GM10266 (cell line): Measurements from ENCODE around the gene ZFR2.

Source experiments
- DNase-seq: peaks from one replicate; pipeline ENCODE4 v3.0.0; 2012; ENCODE audit errors: extremely low spot score
- TF ChIP-seq, protein P1 (sequence below): IDR thresholded peaks from 2 replicates; pipeline ENCODE4 v1.5.1; 2012; ENCODE audit warnings: mild to moderate bottlenecking, low read depth; ENCODE audit not compliant: control insufficient read depth, insufficient read depth; ENCODE audit errors: missing control alignments

The ZFR2 gene

DNA sequence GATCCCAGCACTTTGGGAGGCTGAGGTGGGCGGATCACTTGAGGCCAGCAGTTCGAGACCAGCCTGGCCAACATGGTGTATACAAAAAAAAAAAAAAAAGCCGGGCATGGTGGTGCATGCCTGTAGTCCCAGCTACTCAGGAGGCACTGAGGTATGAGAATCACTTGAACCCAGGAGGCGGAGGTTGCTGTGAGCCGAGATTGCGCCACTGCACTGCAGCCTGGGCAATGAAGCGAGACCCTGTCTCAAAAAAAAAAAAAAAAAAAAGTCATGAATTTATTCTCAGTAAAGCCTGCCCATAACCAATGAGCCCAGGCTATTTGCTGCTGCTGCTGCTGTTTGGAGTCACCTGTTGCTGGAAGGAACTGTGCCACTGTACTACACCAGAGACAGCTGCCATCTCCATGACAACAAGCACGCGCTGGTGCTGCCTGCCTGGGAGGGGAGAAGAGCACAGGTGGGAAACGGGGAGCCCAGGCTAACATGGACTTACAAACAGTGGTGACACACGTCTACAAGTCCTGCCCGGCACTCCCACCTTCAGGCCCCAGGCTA lies 11.3 kb downstream of the ZFR2 start:
- TF ChIP-seq, protein P1, sequence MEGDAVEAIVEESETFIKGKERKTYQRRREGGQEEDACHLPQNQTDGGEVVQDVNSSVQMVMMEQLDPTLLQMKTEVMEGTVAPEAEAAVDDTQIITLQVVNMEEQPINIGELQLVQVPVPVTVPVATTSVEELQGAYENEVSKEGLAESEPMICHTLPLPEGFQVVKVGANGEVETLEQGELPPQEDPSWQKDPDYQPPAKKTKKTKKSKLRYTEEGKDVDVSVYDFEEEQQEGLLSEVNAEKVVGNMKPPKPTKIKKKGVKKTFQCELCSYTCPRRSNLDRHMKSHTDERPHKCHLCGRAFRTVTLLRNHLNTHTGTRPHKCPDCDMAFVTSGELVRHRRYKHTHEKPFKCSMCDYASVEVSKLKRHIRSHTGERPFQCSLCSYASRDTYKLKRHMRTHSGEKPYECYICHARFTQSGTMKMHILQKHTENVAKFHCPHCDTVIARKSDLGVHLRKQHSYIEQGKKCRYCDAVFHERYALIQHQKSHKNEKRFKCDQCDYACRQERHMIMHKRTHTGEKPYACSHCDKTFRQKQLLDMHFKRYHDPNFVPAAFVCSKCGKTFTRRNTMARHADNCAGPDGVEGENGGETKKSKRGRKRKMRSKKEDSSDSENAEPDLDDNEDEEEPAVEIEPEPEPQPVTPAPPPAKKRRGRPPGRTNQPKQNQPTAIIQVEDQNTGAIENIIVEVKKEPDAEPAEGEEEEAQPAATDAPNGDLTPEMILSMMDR: no peak
- DNase-seq: peak; percentile 84

DNA sequence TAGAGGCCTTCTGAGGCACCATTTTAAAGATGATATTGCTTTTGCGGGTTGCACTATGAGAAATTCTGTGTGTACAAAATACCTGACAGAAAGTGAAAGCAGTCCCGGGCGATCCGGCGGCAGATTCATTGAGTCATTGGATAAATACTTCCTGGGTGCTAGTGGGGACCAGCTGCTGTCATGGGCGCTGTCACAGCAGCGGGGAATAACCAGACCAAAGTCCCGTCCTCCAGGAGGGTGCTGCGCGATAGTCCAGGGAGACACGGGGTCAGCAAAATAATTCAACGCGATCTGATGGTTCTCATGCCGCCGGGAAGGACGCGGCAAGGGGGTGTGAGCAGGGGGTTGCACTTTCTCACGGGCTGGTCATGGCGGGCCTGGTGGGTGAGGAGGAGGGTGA lies 13.5 kb downstream of the ZFR2 start:
- TF ChIP-seq, protein P1: no peak
- DNase-seq: no peak

DNA sequence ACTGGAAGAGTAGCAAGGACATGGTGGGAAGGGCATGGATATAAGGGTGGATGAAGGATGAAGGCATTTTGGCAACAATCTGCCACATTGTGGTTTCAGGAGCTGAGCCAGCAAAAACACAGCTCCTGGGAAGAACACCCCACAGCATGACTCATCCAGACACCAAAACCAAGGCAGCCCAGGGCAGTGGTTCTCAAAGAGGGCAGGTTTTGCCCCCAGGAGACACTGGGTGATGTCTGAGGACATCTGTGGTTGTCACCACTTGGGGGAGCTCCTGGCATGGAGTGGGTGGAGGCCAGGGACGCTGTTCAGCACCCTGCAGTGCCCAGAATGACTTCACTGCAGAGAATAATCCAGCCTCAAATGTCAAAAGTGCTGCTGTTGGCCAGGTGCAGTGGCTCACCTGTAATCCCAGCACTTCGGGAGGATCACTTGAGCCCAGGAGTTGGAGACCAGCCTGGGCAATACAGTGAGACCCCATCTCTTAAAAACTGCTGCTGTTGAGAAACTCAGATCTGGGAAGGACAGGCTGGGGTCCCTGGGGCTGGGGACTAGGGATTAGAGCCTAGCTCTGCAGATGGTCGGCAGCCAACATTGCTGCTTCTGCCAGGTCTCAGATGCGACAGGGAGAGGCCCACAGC lies 16.1 kb downstream of the ZFR2 start:
- TF ChIP-seq, protein P1: peak; percentile 38
- DNase-seq: no peak

DNA sequence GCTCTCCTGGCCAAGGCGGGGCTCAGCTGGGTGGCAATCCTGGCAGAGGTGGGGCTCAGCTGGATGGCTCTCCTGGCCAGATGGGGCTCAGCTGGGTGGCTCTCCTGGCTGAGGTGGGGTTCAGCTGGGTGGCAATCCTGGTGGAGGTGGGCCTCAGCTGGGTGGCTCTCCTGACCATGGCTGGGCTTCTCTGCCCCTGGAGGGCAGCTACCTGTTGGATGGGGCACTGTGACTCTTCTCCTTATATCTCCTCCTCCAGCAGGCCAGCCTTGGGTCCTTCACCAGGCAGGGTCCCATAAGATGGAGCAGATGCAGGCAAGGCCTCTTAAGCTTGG lies 16.7 kb downstream of the ZFR2 start:
- no peak for DNase-seq
- TF ChIP-seq, protein P1: no peak

DNA sequence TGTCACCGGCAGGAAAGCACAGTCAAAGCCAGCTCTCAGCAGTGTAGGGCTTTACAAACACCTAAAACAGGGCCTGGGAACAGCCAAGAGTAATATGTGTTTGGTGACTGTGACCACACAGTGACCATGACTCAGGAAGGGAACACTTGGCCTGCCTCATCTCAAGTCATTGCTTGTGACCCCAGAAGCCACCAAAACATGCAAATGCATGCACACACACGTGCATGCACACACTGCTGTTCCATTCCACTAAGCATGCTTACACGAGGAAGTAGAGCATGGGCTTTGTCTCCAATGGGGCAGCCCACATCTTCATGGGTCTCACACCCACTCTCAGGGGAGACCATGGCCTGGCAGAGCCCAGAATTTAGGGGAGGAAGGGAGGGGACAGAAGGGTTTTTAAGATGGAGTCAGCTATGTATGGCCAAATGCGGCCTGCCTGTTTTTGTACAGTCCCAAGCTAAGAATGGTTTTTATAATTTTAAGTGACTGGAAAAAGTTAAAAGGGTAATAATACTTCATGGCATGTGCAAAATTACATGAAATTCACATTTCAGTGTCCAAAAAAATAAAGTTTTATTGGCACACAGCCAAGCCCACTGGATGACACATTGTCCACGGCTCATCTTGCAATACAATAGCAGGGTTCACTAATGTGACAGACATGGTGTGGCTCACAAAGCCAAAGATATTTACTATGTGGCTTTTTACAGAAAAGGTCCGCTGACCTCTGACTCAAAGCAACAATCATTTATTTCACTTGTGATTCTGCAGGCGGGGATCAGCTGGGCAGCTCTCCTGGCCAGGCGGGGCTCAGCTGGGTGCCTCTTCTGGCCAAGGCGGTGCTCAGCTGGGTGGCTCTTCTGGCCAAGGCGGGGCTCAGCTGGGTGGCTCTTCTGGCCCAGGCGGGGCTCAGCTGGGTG lies 17.3 kb downstream of the ZFR2 start:
- DNase-seq: no peak
- TF ChIP-seq, protein P1: no peak

DNA sequence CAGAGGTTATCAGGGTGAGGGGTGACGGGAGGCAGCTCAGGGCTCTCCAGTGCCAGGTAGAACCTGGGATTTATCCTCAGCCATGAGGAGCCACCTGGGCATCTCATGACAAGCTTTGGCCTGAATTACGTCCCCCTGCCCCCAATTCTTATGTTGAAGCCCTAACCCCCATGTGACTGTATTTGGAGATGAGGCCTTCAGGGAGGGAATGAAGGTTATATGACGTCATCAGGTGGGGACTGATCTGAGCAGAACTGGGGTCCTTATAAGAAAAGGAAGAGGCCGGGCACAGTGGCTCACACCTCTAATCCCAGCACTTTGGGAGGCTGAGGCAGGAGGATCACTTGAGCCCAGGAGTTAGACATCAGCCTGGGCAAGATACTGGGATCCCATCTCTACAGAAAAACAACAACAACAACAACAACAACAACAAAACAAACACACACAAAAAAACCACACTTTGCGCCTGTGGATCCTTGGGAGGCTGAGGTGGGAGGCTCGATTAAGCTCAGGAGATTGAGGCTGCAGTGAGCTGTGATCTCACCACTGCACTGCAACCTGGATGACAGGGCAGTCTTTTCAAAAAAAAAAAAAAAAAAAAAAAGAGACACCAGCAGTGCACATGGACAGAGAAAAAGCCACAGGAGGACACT lies 18.4 kb downstream of the ZFR2 start:
- DNase-seq: no peak
- TF ChIP-seq, protein P1: no peak
